ENCODE measurements around the gene SLC7A5.

- no peak for TF ChIP-seq POLR2A (IDR thresholded peaks at IDR 0.05; ENCODE audit: low read depth, low read length)
- no peak for TF ChIP-seq CTCF (IDR thresholded peaks at IDR 0.05; ENCODE audit: extremely low read depth in 1 of 2, insufficient read depth in 1 of 2, low read depth in 1 of 2, low read length in 2 of 2)
- TF ChIP-seq MAX (IDR thresholded peaks at IDR 0.05; ENCODE audit: insufficient read depth, insufficient read length) = no peak
Measured at GRCh38 chr16:87878704-87879103, 9.4 kb upstream of the SLC7A5 start.
